Upper lobe of left lung (tissue), 4 donors: ENCODE measurements around the gene ATAD5.
"Not testable (repeated sequence)": the region's sequence is repeated elsewhere in the genome, so short reads cannot be mapped to it uniquely, and the experiment has no call there.

Experiments used
- EP300 ChIP-seq, 4 donors: sonication (generic); formaldehyde crosslinking; IDR thresholded peaks; one replicate each; pipeline ENCODE4 v1.5.1; 2017; ENCODE audit warnings: antibody characterized with exemption in 4 of 4, control low read depth in 2 of 4
- POLR2AphosphoS5 ChIP-seq, 2 donors: sonication (generic); formaldehyde crosslinking; IDR thresholded peaks; one replicate each; pipeline ENCODE4 v1.5.1; 2017; ENCODE audit warnings: antibody characterized with exemption in 2 of 2
- TF ChIP-seq, protein P1 (sequence below), 6 experiments: fragments of 450-650 bp in 4 of 6; fragments of 200-600 bp in 2 of 6; sonication (generic) in 2 of 6; IDR thresholded peaks; one replicate each; pipeline ENCODE4 v1.5.1; 2016 to 2019; ENCODE audit warnings: antibody characterized with exemption in 6 of 6

DNA sequence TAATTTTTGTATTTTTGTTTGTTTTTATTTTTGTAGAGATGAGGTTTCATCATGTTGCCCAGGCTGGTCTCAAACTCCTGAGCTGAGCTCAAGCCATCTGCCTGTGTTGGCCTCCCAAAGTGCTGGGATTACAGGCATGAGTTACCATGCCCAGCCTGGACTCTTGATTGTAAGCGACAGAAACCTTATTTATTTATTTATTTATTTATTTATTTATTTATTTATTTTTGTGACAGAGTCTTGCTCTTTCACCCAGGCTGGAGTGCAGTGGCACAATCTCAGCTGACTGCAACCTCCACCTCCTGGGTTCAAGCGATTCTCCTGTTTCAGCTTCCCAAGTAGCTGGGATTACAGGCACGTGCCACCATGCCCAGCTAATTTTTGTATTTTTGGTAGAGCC is 98.1 kb downstream of the ATAD5 start:
- TF ChIP-seq, protein P1, sequence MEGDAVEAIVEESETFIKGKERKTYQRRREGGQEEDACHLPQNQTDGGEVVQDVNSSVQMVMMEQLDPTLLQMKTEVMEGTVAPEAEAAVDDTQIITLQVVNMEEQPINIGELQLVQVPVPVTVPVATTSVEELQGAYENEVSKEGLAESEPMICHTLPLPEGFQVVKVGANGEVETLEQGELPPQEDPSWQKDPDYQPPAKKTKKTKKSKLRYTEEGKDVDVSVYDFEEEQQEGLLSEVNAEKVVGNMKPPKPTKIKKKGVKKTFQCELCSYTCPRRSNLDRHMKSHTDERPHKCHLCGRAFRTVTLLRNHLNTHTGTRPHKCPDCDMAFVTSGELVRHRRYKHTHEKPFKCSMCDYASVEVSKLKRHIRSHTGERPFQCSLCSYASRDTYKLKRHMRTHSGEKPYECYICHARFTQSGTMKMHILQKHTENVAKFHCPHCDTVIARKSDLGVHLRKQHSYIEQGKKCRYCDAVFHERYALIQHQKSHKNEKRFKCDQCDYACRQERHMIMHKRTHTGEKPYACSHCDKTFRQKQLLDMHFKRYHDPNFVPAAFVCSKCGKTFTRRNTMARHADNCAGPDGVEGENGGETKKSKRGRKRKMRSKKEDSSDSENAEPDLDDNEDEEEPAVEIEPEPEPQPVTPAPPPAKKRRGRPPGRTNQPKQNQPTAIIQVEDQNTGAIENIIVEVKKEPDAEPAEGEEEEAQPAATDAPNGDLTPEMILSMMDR (IDR thresholded peaks at IDR 0.05), result not testable (repeated sequence)
- not testable (repeated sequence) for TF ChIP-seq POLR2AphosphoS5, EP300 (IDR thresholded peaks at IDR 0.05)
